LNCaP clone FGC (cell line): ENCODE data around the gene NUBPL.

Source experiments
- DNase-seq: peaks from one replicate; pipeline ENCODE4 v3.0.0-alpha.2; 2011; ENCODE audit warnings: low read depth
- H3K4me3 ChIP-seq: 2 replicates; pipeline ENCODE4 v1.5.1; 2011; ENCODE audit warnings: mild to moderate bottlenecking, low read depth, low read length, control low read depth
- CTCF ChIP-seq: IDR thresholded peaks from 2 replicates; pipeline ENCODE4 v1.5.1; 2012; ENCODE audit warnings: mild to moderate bottlenecking; ENCODE audit not compliant: control insufficient read depth, insufficient read depth; ENCODE audit errors: extremely low read depth

The NUBPL gene

GRCh38 chr14:31541702-31542101 is 19.5 kb upstream of the NUBPL start:
- DNase-seq: no peak
- no peak overlapping the region for H3K4me3 ChIP-seq
- TF ChIP-seq CTCF: no peak

GRCh38 chr14:31543969-31544799 is 17.0 kb upstream of the NUBPL start:
- H3K4me3 ChIP-seq: no peak overlapping the region
- no peak for DNase-seq
- TF ChIP-seq CTCF: peak; percentile 14; the same call in 1 of the 2 replicates

GRCh38 chr14:31544816-31545215 is 16.4 kb upstream of the NUBPL start:
- no peak overlapping the region for H3K4me3 ChIP-seq
- no peak for TF ChIP-seq CTCF
- DNase-seq: no peak

GRCh38 chr14:31545328-31545727 is 15.9 kb upstream of the NUBPL start:
- H3K4me3 ChIP-seq: no peak overlapping the region
- TF ChIP-seq CTCF: no peak
- no peak for DNase-seq

GRCh38 chr14:31549817-31550216 is 11.4 kb upstream of the NUBPL start:
- TF ChIP-seq CTCF: no peak
- no peak for DNase-seq
- H3K4me3 ChIP-seq: no peak overlapping the region

GRCh38 chr14:31550589-31550988 is 10.6 kb upstream of the NUBPL start:
- no peak for DNase-seq
- no peak overlapping the region for H3K4me3 ChIP-seq
- TF ChIP-seq CTCF: no peak

- no peak for TF ChIP-seq CTCF
- no peak overlapping the region for H3K4me3 ChIP-seq
- DNase-seq: no peak
Observed at GRCh38 chr14:31556191-31556590, 5.0 kb upstream of the NUBPL start.
